PC-3 (cell line): ENCODE data around the gene KRTAP10-9. TPM values are rescaled to one million over a fixed set of nuclear protein-coding genes. Genes with fewer than 3 reads are reported as not detected.
"Not testable (repeated sequence)": the region's sequence is repeated elsewhere in the genome, so short reads cannot be mapped to it uniquely, and the experiment has no call there.

Experiments
- ATAC-seq: fragments of 200-7000 bp; cut with Tn5 transposase; 2 replicates; pipeline ENCODE4 v1.9.1; 2020; ENCODE audit warnings: mild to moderate bottlenecking, moderate library complexity
- BruUV-seq: library from RNA; stranded (reverse); fragments of 400-500 nt; replicated peaks from 2 replicates; lab custom pipeline; 2021; lab: Mats Ljungman, UMichigan
- CTCF ChIA-PET: fragments of 300-600 bp; sonication (Branson Sonifier 250); formaldehyde crosslinking; loops from one replicate; lab custom pipeline; 2022; ENCODE audit warnings: antibody characterized with exemption; lab: Charles Lee
- POLR2A ChIA-PET: fragments of 300-600 bp; sonication (Branson Sonifier 250); formaldehyde crosslinking; loops from one replicate; lab custom pipeline; 2022; ENCODE audit warnings: antibody characterized with exemption; ENCODE audit not compliant: unreplicated experiment; lab: Charles Lee
- DNase-seq: peaks from one replicate; pipeline ENCODE4 v3.0.0-alpha.2; 2015
- H2AFZ ChIP-seq: fragments of 300-600 bp; sonication (generic); 2 replicates; pipeline ENCODE4 v1.6.0; 2016; ENCODE audit warnings: antibody characterized with exemption, low read length
- H3F3A ChIP-seq: fragments of 300-600 bp; sonication (generic); one replicate; pipeline ENCODE4 v1.6.0; 2017; ENCODE audit warnings: antibody characterized with exemption, low read length, control low read depth, mild to moderate bottlenecking; ENCODE audit not compliant: unreplicated experiment
- H3K27ac ChIP-seq: fragments of 300-600 bp; sonication (generic); 2 replicates; pipeline ENCODE4 v1.5.1; 2016; ENCODE audit warnings: mild to moderate bottlenecking, low read length
- H3K27me3 ChIP-seq: fragments of 300-600 bp; sonication (generic); 2 replicates; pipeline ENCODE4 v1.6.1; 2016; ENCODE audit warnings: low read length, mixed read lengths
- H3K36me3 ChIP-seq: fragments of 300-600 bp; sonication (generic); 2 replicates; pipeline ENCODE4 v1.6.1; 2016; ENCODE audit warnings: low read depth, mixed run types, low read length, mixed read lengths
- H3K4me1 ChIP-seq: fragments of 300-600 bp; sonication (generic); 2 replicates; pipeline ENCODE4 v1.5.1; 2016; ENCODE audit warnings: low read length; ENCODE audit not compliant: insufficient read depth
- H3K4me2 ChIP-seq: fragments of 300-600 bp; sonication (generic); 2 replicates; pipeline ENCODE4 v1.6.0; 2016; ENCODE audit warnings: low read length
- H3K4me3 ChIP-seq: fragments of 300-600 bp; sonication (generic); 2 replicates; pipeline ENCODE4 v1.5.1; 2016; ENCODE audit warnings: mild to moderate bottlenecking, low read length, mixed read lengths
- H3K79me2 ChIP-seq: fragments of 300-600 bp; sonication (generic); 2 replicates; pipeline ENCODE4 v1.6.1; 2017; ENCODE audit warnings: low read length, mixed read lengths
- H3K9ac ChIP-seq: fragments of 300-600 bp; sonication (generic); 2 replicates; pipeline ENCODE4 v1.6.0; 2016; ENCODE audit warnings: mild to moderate bottlenecking, low read length
- H3K9me2 ChIP-seq: fragments of 300-600 bp; sonication (generic); replicated peaks from 2 replicates; pipeline ENCODE4 v1.6.1; 2016; ENCODE audit warnings: mixed run types, low read length, mixed read lengths
- H3K9me3 ChIP-seq: fragments of 300-600 bp; sonication (generic); 2 replicates; pipeline ENCODE4 v1.6.1; 2016; ENCODE audit warnings: low read length, mixed read lengths
- H4K20me1 ChIP-seq: fragments of 300-600 bp; sonication (generic); 2 replicates; pipeline ENCODE4 v1.6.1; 2016; ENCODE audit warnings: low read length, mixed read lengths
- CTCF ChIP-seq: fragments of 300-600 bp; sonication (generic); conservative IDR thresholded peaks from 2 replicates; pipeline ENCODE4 v1.5.1; 2017; ENCODE audit warnings: antibody characterized with exemption, low read depth, mild to moderate bottlenecking, low read length
- EZH2phosphoT487 ChIP-seq: fragments of 300-600 bp; sonication (generic); IDR thresholded peaks from 2 replicates; pipeline ENCODE4 v1.6.1; 2018; ENCODE audit warnings: mild to moderate bottlenecking, antibody characterized with exemption, low read length, borderline replicate concordance
- intact Hi-C: fragments of 100-400 bp; cut with micrococcal nuclease; formaldehyde crosslinking; loops from 2 replicates; pipeline ENCODE4 v1.9.0; 2023
- total RNA-seq: library from RNA; depleted of rRNA; stranded (reverse); fragments of >200 nt; gene quantifications from 2 replicates; pipeline ENCODE4 v1.2.3, GENCODE V29; 2014

KRTAP10-9 gene
- total RNA-seq, 1 experiment from 2014 or later: not detected

GRCh38 chr21:44637018-44637850 is 10.3 kb downstream of the KRTAP10-9 start, which contains the start of gene KRTAP10-10:
Gene KRTAP10-10 (plus strand): TSS chr21:44637356. CDS start chr21:44637418, 62 bp downstream.
- intact Hi-C loops: no loop called here
- Histone ChIP-seq H4K20me1 (no peaks in the 10 kb centered on the region), H3K9me3 (0 out of 2 replicates have a peak, but pooled peaks cover 7% of the 10 kb centered on the region), H3K27ac (no peak within 1 kb of the TSS), H3K9ac (no peak within 1 kb of the TSS), H3K9me2 (no peaks in the 10 kb centered on the region), H3K36me3 (no peaks in the 10 kb centered on the region), H3K4me1 (no peaks in the 10 kb centered on the region), H3K27me3 (no peaks in the 10 kb centered on the region), H2AFZ (no peak within 1 kb of the TSS), H3K4me2 (no peak within 1 kb of the TSS), H3K79me2 (no peaks in the 10 kb centered on the region), H3F3A (no peaks in the 10 kb centered on the region), H3K4me3 (no peak within 1 kb of the TSS)
- DNase-seq (no peak), ATAC-seq (no peak)
- no TSS peak for BruUV-seq
- ChIA-PET POLR2A (no interaction called here), CTCF (no interaction called here)
- TF ChIP-seq CTCF (no peak), EZH2phosphoT487 (no peak)

GRCh38 chr21:44637851-44638348 is 11.0 kb downstream of the KRTAP10-9 start:
- CTCF ChIA-PET, H3K9ac ChIP-seq, H3K4me1 ChIP-seq, H4K20me1 ChIP-seq, POLR2A ChIA-PET, H2AFZ ChIP-seq, ATAC-seq, intact Hi-C loops, BruUV-seq, H3K27me3 ChIP-seq, H3K79me2 ChIP-seq, H3K4me3 ChIP-seq, H3K9me3 ChIP-seq, H3K27ac ChIP-seq, H3F3A ChIP-seq, H3K4me2 ChIP-seq, H3K36me3 ChIP-seq, H3K9me2 ChIP-seq, DNase-seq: not testable (repeated sequence)

GRCh38 chr21:44638506-44639330 is 11.8 kb downstream of the KRTAP10-9 start:
- H2AFZ ChIP-seq, H3K36me3 ChIP-seq, intact Hi-C loops, H3K4me1 ChIP-seq, H3K9me2 ChIP-seq, H3K27ac ChIP-seq, H3K9ac ChIP-seq, POLR2A ChIA-PET, H3F3A ChIP-seq, H4K20me1 ChIP-seq, ATAC-seq, H3K4me3 ChIP-seq, H3K9me3 ChIP-seq, BruUV-seq, H3K27me3 ChIP-seq, H3K4me2 ChIP-seq, DNase-seq, H3K79me2 ChIP-seq, CTCF ChIA-PET: not testable (repeated sequence)
